GM23248 (cell line): ENCODE data around the gene MYRIP.

Experiments used
- EZH2 ChIP-seq: fragments of 200-600 bp; sonication (generic); IDR thresholded peaks from 2 replicates; pipeline ENCODE4 v1.6.1; 2018; ENCODE audit warnings: antibody characterized with exemption, mild to moderate bottlenecking; ENCODE audit not compliant: insufficient read depth, poor library complexity, severe bottlenecking
- EZH2phosphoT487 ChIP-seq: fragments of 200-600 bp; sonication (generic); IDR thresholded peaks from 2 replicates; pipeline ENCODE4 v1.6.1; 2018; ENCODE audit warnings: antibody characterized with exemption, moderate library complexity, mild to moderate bottlenecking, low read depth; ENCODE audit not compliant: insufficient read depth

- TF ChIP-seq EZH2: no peak
- no peak for TF ChIP-seq EZH2phosphoT487
Observed at GRCh38 chr3:40120806-40121205, 311.4 kb downstream of the MYRIP start.
